Fibroblast of lung (primary cell): Measurements from ENCODE around the gene DENND1A. TPM values are rescaled to one million over a fixed set of nuclear protein-coding genes. Genes with fewer than 3 reads are reported as not detected.
"Not testable (repeated sequence)": the region's sequence is repeated elsewhere in the genome, so short reads cannot be mapped to it uniquely, and the experiment has no call there.

Source experiments
- DNase-seq, 2 donors: peaks; one replicate each; pipeline versions ENCODE4 v3.0.0 to v3.0.0-alpha.2; 2010; ENCODE audit warnings: low read depth in 2 of 2
- H2AFZ ChIP-seq: 2 replicates; pipeline ENCODE4 v1.5.1; 2012; ENCODE audit warnings: low read length, control low read depth, inconsistent platforms
- H3K27ac ChIP-seq: 2 replicates; pipeline ENCODE4 v1.5.1; 2011; ENCODE audit warnings: low read length, control low read depth; ENCODE audit not compliant: insufficient read depth
- H3K27me3 ChIP-seq: 2 replicates; pipeline ENCODE4 v1.5.1; 2011; ENCODE audit warnings: mild to moderate bottlenecking, low read length; ENCODE audit not compliant: control insufficient read depth, insufficient read depth
- H3K36me3 ChIP-seq: 2 replicates; pipeline ENCODE4 v1.5.1; 2011; ENCODE audit warnings: low read length; ENCODE audit not compliant: control insufficient read depth, insufficient read depth
- H3K4me1 ChIP-seq: 2 replicates; pipeline ENCODE4 v1.5.1; 2011; ENCODE audit warnings: low read length; ENCODE audit not compliant: control insufficient read depth, insufficient read depth; ENCODE audit errors: extremely low read depth
- H3K4me2 ChIP-seq: 2 replicates; pipeline ENCODE4 v1.5.1; 2011; ENCODE audit warnings: low read length, control low read depth; ENCODE audit not compliant: insufficient read depth; ENCODE audit errors: extremely low read depth
- H3K4me3 ChIP-seq, 4 experiments: fragments of 200-600 bp in 1 of 4; sonication (generic) in 1 of 4; replicated peaks in 1 of 4; 2 replicates each; pipeline ENCODE4 v1.5.1; 2011 to 2016; ENCODE audit warnings: low read length in 4 of 4, low read depth in 3 of 4, mild to moderate bottlenecking in 3 of 4, control low read depth in 2 of 4, inconsistent platforms in 1 of 4, mixed read lengths in 1 of 4; ENCODE audit not compliant: insufficient read depth in 1 of 4; ENCODE audit errors: control extremely low read depth in 1 of 4
- H3K79me2 ChIP-seq: 2 replicates; pipeline ENCODE4 v1.5.1; 2012; ENCODE audit warnings: mild to moderate bottlenecking, low read length, inconsistent platforms; ENCODE audit not compliant: control insufficient read depth, insufficient read depth
- H3K9ac ChIP-seq: 2 replicates; pipeline ENCODE4 v1.5.1; 2011; ENCODE audit warnings: mild to moderate bottlenecking, low read length, control low read depth; ENCODE audit not compliant: insufficient read depth
- H3K9me3 ChIP-seq: 2 replicates; pipeline ENCODE4 v1.5.1; 2012; ENCODE audit warnings: low read depth, low read length; ENCODE audit not compliant: control insufficient read depth, insufficient read depth
- H4K20me1 ChIP-seq: 2 replicates; pipeline ENCODE4 v1.5.1; 2011; ENCODE audit warnings: low read length; ENCODE audit not compliant: control insufficient read depth, insufficient read depth; ENCODE audit errors: extremely low read depth
- CTCF ChIP-seq, 2 donors: IDR thresholded peaks in 1 of 2; conservative IDR thresholded peaks in 1 of 2; 1 replicate in 1 of 2; 2 replicates in 1 of 2; pipeline ENCODE4 v1.5.1; 2011 to 2012; ENCODE audit warnings: low read length in 2 of 2, control low read depth in 1 of 2, inconsistent platforms in 1 of 2, low read depth in 1 of 2, mild to moderate bottlenecking in 1 of 2
- EZH2 ChIP-seq: IDR thresholded peaks from 2 replicates; pipeline ENCODE4 v1.5.1; 2012; ENCODE audit warnings: low read length, control low read depth, mild to moderate bottlenecking; ENCODE audit errors: missing control alignments
- polyA plus RNA-seq, 2 donors: library from polyadenylated mRNA; depleted of rRNA in 1 of 2; stranded (reverse) in 1 of 2; unstranded in 1 of 2; fragments of >200 nt; gene quantifications; 2 replicates each; pipeline ENCODE4 v1.2.1, GENCODE V29; 2011 to 2012; ENCODE audit warnings: missing spikeins in 1 of 2
- total RNA-seq: library from RNA; depleted of rRNA; stranded (reverse); fragments of >200 nt; gene quantifications from 2 replicates; pipeline ENCODE4 v1.2.1, GENCODE V29; 2014

Gene DENND1A
- total and polyA plus RNA-seq, 2 donors (not counting 1 experiment from before 2014, with no cell fraction given), result 13.0 to 18.3 TPM

GRCh38 chr9:123887837-123888236 lies 42.1 kb downstream of the DENND1A start:
- Histone ChIP-seq H2AFZ (no peak overlapping the region), H3K36me3 (no peaks in the 10 kb centered on the region), H3K27me3 (no peaks in the 10 kb centered on the region), H3K27ac (no peak overlapping the region), H3K79me2 (no peaks in the 10 kb centered on the region), H3K4me2 (no peak overlapping the region), H3K4me3 (no peak overlapping the region), H3K4me1 (no peaks in the 10 kb centered on the region), H3K9me3 (no peaks in the 10 kb centered on the region), H3K9ac (no peak overlapping the region), H4K20me1 (no peaks in the 10 kb centered on the region)
- no peak for DNase-seq
- TF ChIP-seq CTCF (conservative IDR thresholded peaks at IDR 0.05 in 1 of 2, IDR thresholded peaks at IDR 0.05 in 1 of 2; ENCODE audit: low read depth in 1 of 2, low read length in 2 of 2), result no peak
- TF ChIP-seq EZH2, result no peak

- H3K27me3 ChIP-seq, H3K4me3 ChIP-seq, H3K9me3 ChIP-seq, H3K36me3 ChIP-seq, H3K4me2 ChIP-seq, DNase-seq, H3K27ac ChIP-seq, H3K79me2 ChIP-seq, H2AFZ ChIP-seq, H3K9ac ChIP-seq, H3K4me1 ChIP-seq, H4K20me1 ChIP-seq: not testable (repeated sequence)
These were observed 44.1 kb downstream of the DENND1A start for GRCh38 chr9:123885834-123886233.

- no peak for TF ChIP-seq EZH2
- no peak for TF ChIP-seq CTCF (conservative IDR thresholded peaks at IDR 0.05 in 1 of 2, IDR thresholded peaks at IDR 0.05 in 1 of 2; ENCODE audit: low read depth in 1 of 2, low read length in 2 of 2)
- no peaks in the 10 kb centered on the region for H4K20me1 ChIP-seq
- no peaks in the 10 kb centered on the region for H3K4me1 ChIP-seq
- H3K27ac ChIP-seq, result no peak overlapping the region
- no peak overlapping the region for H2AFZ ChIP-seq
- H3K27me3 ChIP-seq, result no peaks in the 10 kb centered on the region
- DNase-seq, result peak; percentile 11 to 38
- H3K4me3 ChIP-seq, result no peak overlapping the region
- no peak overlapping the region for H3K4me2 ChIP-seq
- H3K79me2 ChIP-seq, result no peaks in the 10 kb centered on the region
- H3K9ac ChIP-seq, result no peak overlapping the region
- H3K36me3 ChIP-seq, result no peaks in the 10 kb centered on the region
- no peaks in the 10 kb centered on the region for H3K9me3 ChIP-seq
These were observed 46.3 kb downstream of the DENND1A start for GRCh38 chr9:123883634-123884033.
